HG02623 (cell line): Measurements from ENCODE around the gene MBD6.
A peak's percentile ranks its signal among the peaks of the same experiment; 100 is the strongest.

ENCODE experiments used
- ATAC-seq: cut with Tn5 transposase; IDR thresholded peaks from one replicate; pipeline ENCODE4 v1.9.1; 2021; ENCODE audit warnings: moderate library complexity; ENCODE audit not compliant: unreplicated experiment

The MBD6 gene

DNA sequence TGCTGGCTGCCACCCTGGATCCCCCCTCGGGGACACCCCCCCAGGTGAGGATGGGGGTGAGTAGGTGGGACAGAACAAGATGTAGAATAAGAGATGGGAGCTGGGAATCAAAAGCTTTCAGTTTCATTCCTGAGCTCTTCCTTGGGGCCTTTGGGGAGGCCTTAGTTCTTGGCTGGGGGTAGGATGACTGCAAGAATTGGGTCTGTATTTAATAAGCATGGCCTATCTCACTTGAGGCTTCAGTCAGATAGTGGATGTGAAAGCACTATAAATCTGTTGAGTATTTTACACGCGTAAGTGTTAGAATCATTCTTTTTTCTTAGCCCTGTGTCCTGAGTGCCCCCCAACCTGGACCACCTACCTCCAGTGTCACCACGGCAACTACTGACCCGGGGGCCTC, 4.6 kb downstream of the MBD6 start:
- ATAC-seq, result no peak

GRCh38 chr12:57528176-57528575, 5.6 kb downstream of the MBD6 start:
- no peak for ATAC-seq

DNA sequence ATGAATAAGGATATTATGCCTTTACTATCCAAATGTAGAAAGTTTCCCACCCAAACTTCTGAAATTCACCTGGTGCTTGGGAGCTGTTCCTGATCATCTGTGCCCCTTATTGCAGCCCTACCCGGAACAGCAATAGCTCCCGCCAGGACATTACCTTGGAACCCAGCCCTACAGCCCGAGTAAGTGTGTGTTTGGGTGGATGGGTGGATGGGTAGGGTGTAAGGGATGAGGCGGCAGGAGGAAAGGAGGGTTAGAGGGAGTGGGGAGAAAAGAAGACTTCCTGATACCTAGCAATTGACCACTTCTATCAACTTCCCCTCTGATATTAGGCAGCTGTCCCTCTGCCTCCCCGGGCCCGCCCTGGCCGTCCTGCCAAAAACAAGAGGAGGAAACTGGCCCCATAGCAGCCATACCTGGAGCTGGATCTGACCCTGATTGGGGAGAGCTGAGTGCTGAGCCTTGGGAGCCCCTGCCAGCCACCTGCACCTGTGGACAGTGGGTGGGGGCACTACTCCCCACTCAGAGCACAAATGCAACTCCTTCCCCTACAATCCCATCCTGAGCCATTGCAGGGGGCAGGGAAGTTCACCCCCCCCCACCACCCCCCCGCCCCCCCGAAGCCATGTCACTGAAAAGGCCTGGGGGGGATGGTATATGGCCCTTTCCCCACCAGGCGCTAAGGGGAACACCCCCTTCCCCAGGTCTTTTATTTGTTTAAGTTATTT, 6.4 kb downstream of the MBD6 start:
- no peak for ATAC-seq

GRCh38 chr12:57529831-57530230, 7.2 kb downstream of the MBD6 start:
- ATAC-seq, result no peak

DNA sequence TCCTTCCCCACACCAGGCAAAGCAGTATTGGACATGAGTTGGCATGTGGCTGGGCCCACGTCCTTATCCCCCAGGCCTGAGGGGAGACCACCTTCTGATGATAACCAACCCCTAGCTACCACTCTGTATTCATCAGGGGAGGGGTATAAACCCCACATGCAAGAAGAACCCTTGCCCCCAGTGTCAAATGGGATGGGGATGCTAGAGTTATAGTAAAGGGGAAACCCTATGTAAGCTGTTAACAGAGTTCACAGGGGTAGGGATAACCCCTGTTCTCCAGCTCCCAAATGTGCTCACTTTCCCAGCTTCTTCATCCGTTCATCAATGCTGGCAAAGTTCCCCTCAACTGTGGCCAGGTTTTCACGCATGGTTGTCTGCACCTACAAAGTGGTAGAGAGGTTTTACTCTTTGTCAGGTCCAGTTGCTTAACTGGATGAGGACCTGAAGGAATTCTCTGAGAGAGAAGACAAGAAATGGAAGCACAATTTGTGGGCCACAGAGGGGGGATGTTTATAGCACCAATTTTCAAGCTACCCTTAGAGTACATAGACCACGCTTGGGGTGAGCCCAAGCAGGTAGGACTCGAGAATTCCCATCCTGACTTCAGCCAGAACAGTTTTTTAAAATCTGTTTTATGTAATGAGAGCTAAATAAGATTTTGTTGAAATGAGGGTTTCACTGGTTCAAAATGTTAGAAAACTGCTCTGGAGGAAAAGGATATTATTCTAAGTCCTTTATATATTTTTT, 7.9 kb downstream of the MBD6 start:
- no peak for ATAC-seq

DNA sequence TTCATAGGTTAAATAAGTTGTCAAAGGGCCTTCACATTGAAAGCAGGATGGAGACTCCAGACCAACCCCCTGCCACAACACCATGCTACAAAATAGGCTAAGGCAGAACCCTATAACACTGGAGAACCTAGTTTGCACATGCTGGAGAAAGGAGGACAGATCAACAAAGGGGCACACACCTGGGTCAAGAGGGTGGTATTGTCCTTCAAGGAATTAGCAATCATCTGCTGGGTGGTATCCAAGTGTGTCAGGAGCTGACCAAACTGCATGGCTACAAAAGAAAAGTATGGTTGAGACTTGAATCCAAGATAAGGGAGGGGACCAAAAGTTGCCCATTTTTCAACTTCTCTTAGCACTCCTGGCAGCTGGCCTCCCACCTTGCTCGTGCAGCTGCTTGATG, 9.2 kb downstream of the MBD6 start:
- ATAC-seq, result no peak

- no peak for ATAC-seq
Measured at GRCh38 chr12:57533108-57533507, 10.5 kb downstream of the MBD6 start.

GRCh38 chr12:57534250-57534649, 11.6 kb downstream of the MBD6 start:
- no peak for ATAC-seq

DNA sequence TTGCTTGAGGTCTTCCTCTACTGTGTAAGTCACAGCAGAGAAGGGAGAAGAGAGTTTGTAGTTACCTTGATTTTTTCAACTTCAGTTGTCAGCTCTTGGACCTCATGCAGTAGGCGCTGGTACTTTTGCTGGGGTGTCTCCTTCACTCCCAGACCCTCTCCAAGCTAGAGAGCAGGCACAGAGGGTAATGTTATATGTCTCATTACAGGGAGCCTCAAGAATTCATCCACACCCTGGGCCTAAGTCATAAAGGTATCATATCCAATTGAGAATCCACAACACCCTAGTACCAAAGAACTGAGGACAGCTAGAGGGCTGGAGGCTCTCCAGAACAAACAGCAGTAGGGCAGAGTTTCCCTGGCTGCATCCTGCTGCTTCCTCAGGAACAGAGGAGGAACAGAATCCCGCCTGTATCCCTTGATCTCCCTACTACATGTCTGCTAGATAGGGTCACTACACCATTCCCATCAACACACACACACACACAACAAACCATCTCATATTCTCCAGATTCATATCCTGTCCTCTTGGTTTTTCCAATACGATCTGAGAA, 12.4 kb downstream of the MBD6 start:
- no peak for ATAC-seq

- ATAC-seq, result no peak
Measured at GRCh38 chr12:57535764-57536596, 13.4 kb downstream of the MBD6 start.

DNA sequence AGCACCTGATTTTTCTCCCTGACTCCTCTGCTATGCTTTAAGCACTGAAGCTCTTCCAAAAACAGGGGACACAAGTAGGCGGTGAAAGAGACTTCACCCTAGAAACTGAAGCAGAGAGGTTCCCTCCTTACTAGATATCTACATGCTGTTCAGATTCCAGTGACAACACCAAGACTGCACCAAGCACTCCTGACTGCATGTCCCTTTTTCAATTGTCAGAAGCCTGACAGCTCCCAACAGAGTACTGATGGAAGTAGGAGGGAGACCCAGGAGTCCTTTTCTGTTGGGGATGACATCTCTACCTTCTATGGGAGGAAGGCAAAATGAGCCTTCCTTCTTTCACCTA, 13.9 kb downstream of the MBD6 start:
- ATAC-seq, result no peak

- ATAC-seq, result no peak
Measured at GRCh38 chr12:57539134-57539768, 16.6 kb downstream of the MBD6 start.

DNA sequence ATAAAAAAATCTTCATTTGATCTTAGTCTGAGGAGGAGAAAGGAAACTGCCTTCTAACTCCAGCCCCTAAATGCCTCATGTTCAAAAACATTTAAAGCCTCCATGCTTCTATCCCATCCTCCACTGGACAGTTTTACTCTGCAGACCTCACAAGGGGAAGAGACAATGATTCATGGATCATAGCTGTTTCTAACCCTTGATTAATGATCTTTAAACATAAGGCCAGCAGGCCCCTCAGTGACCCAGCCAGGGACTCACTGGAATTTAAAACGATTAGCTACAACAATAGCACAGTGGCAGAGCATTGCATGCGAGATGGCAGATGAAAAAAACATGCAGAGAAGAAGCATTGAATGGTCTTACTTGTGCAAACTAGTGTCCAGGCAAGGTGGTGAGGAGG, 18.4 kb downstream of the MBD6 start:
- ATAC-seq, result no peak

DNA sequence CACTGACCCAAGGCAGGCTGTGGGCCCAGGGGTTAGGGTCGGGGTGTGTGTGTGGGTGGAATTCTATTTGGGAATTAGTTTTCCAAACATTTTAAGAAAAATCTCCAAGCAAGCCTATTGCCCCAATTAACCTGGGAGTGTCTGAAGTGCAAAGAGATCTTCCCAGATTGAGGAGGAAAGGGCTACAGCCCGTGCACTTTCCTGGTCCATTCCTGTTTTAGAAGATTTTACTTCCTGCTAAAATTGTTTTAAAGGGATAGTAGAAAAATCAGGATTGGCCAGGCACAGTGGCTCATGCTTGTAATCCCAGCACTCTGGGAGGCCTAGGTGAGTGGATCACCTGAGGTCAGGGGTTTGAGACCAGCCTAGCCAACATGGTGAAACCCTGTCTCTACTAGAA, 19.1 kb downstream of the MBD6 start:
- ATAC-seq, result no peak

GRCh38 chr12:57543581-57543980, 21.0 kb downstream of the MBD6 start:
- ATAC-seq, result no peak

- no peak for ATAC-seq
Measured at GRCh38 chr12:57545809-57546437, 23.3 kb downstream of the MBD6 start.

DNA sequence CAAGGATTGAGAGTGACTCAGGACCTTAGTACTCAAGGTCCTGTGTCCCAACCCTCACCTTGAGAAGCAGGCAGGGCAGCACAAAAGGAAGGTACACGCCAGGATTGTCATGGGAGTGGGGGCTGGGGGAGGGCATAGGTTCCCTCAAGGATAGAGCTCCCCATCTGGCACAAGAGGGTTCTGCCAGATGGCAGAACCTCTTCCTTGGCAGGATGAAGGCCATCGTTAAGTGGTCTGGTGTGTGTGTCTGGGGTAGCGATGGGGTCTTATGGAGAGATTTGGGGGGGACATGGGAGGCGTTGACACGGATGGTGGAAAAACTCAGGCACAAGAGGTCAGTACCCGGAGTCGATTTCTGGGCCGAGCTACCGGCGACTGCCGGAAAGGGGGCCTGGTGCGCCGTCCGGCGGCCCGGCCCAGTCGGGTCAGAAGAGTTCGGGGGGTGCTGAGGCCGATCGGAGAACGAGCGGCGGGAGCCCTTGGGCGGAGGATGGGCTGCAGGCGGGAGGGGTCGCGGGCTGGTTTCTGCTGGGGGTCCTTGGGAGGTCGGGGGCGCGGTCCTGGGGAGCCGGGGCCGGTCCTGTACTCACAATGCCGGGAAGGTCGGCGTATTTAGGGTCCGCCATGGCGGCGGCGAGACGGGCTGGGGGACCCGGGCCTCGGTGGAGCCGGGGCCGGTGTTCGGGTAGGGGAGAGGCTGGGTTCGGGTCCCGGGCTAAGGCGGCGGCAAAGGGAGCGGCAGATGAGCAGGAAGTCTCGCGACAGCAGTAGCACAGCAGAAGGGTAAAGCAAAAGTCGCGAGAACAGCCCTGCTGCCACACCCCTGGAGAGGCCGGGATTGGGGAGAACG, 24.0 kb downstream of the MBD6 start, which contains the start of gene DCTN2:
TSS of gene DCTN2 (minus strand) at position 755 of the 850 bp plus-strand sequence. CDS start at position 626, 129 bp downstream.
- ATAC-seq, result peak; percentile 98

GRCh38 chr12:57547288-57548012, 24.8 kb downstream of the MBD6 start:
- ATAC-seq, result no peak

- ATAC-seq, result no peak
Measured at GRCh38 chr12:57548013-57548315, 25.3 kb downstream of the MBD6 start.
